Right cardiac atrium (tissue), 5 donors: ENCODE data around the gene GHRL. TPM values are rescaled to one million over a fixed set of nuclear protein-coding genes. Genes with fewer than 3 reads are reported as not detected.
"Not testable (repeated sequence)": the region's sequence is repeated elsewhere in the genome, so short reads cannot be mapped to it uniquely, and the experiment has no call there.

ENCODE experiments used
- ATAC-seq, 2 donors: fragments of 200-7000 bp; cut with Tn5 transposase; one replicate each; pipeline versions ENCODE4 v1.8.0 to v1.9.1; 2020; ENCODE audit warnings: moderate library complexity in 2 of 2, mild to moderate bottlenecking in 1 of 2
- DNase-seq, 3 donors: peaks; one replicate each; pipeline ENCODE4 v3.0.0-alpha.2; 2020
- H3K27ac ChIP-seq: one replicate; pipeline ENCODE4 v1.5.1; 2013; ENCODE audit warnings: mild to moderate bottlenecking, low read length, control low read depth, moderate library complexity
- H3K27me3 ChIP-seq: one replicate; pipeline ENCODE4 v1.6.1; 2013; ENCODE audit not compliant: control insufficient read depth, insufficient read depth
- H3K4me1 ChIP-seq: one replicate; pipeline ENCODE4 v1.6.1; 2013; ENCODE audit warnings: low read length; ENCODE audit not compliant: control insufficient read depth, insufficient read depth
- H3K4me3 ChIP-seq: one replicate; pipeline ENCODE4 v1.5.1; 2013; ENCODE audit warnings: low read length, control low read depth
- H3K9me3 ChIP-seq: one replicate; pipeline ENCODE4 v1.6.1; 2013; ENCODE audit warnings: low read length; ENCODE audit not compliant: control insufficient read depth
- WGBS: extraction: QIAGEN DNeasy Blood & Tissue Kit; methylation state at CpG from one replicate; pipeline ENCODE4 v1.1.7; 2013; 5-methylcytosine and 5-hydroxymethylcytosine counted together
- intact Hi-C, 4 donors: fragments of 100-400 bp; cut with DNase I; formaldehyde crosslinking; loops; one replicate each; pipeline versions ENCODE4 v1.11.0 to v1.14.0; 2022 to 2023
- polyA plus RNA-seq: library from polyadenylated mRNA; stranded (reverse); fragments of 200-250 nt; gene quantifications from one replicate; pipeline ENCODE4 v1.2.3, GENCODE V29; 2013
- total RNA-seq, 4 donors: library from RNA; stranded (reverse); fragmentation: NEBNext Ultra II Directional; extraction: Animal tissue kit (Norgen Biotek cat#: 25700); gene quantifications; one replicate each; pipeline ENCODE4 v1.2.1, GENCODE V29; 2021
- donor health status: healthy with polysubstance abuse.
- donor health status: DM: no; HTN: yes; CAD: no.
- donor health status: DM: no; HTN: no; CAD: no.
- donor health status: DM: no; HTN: yes; CAD: no; lungs with severe emphysema.
- donor health status: DM: yes; HTN: yes; CAD: no.

Gene GHRL
- total and polyA plus RNA-seq, 5 donors: 0.25 TPM; not detected in 4

DNA sequence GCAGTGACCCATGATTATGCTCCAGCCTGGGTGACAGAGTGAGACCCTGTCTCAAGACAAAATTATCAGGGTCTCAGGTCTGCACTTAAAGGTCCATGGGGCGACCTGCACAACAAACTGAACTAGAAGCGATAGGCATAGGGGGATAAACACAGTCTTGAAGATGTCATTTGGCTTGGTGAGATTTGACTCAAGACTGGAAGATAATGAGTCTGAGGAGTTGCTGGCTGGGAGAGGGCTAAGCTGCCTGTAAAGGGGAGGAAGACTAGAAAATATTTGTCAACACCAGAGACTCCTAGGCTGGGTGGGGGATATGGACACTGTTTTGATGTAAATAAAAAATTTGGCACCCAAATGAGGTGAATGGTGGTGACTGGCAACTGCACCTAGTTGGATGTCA lies 19.8 kb downstream of the GHRL start:
- H3K27me3 ChIP-seq: no peaks in the 10 kb centered on the region
- DNase-seq (no peak), ATAC-seq (no peak)
- no peaks in the 10 kb centered on the region for H3K4me1 ChIP-seq
- H3K4me3 ChIP-seq: no peak overlapping the region
- H3K27ac ChIP-seq: no peak overlapping the region
- intact Hi-C loops: no loop called here
- 93% methylated on average over 2 of the region's 2 CpGs for WGBS
- no peaks in the 10 kb centered on the region for H3K9me3 ChIP-seq

DNA sequence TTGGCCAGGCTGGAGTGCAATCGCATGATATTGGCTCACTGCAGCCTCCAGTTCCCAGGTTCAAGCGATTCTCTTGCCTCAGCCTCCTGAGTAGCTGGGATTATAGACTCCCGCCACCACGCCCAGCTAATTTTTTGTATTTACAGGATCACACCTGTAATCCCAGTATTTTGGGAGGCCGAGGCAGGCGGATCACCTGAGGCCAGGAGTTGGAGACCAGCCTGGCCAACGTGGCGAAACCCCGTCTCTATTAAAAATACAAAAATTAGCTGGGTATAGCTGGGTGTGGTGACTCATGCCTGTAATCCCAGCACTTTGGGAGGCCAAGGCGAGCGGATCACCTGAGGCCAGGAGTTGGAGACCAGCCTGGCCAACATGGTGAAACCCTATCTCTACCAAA lies 20.3 kb downstream of the GHRL start:
- DNase-seq, intact Hi-C loops, ATAC-seq, H3K4me3 ChIP-seq, H3K27ac ChIP-seq, H3K4me1 ChIP-seq, H3K27me3 ChIP-seq, H3K9me3 ChIP-seq: not testable (repeated sequence)
- WGBS: 98% methylated on average over 11 of the region's 11 CpGs

DNA sequence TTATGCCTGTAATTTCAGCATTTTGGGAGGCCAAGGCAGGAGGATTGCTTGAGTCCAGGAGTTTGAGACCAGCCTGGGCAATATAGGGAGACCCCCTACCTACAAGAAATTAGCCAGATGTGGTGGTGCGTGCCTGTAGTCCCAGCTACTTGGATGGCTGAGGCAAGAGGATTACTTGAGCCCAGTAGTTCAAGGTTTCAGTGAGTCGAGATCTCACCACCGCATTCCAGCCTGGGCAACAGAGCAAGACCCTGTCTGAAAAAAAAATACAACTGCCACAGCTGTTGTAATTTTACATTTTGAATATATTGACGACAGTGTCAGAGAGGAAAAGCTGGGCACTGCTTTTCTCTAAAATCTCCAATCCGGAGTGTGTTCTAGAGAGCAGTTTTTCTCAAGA lies 23.3 kb downstream of the GHRL start:
- Histone ChIP-seq H3K9me3 (no peaks in the 10 kb centered on the region), H3K4me3 (no peak overlapping the region), H3K27me3 (no peaks in the 10 kb centered on the region), H3K4me1 (peaks cover 2% of the 10 kb centered on the region), H3K27ac (no peak overlapping the region)
- WGBS: 97% methylated on average over 5 of the region's 5 CpGs
- DNase-seq (no peak), ATAC-seq (no peak)
- intact Hi-C loops: no loop called here

DNA sequence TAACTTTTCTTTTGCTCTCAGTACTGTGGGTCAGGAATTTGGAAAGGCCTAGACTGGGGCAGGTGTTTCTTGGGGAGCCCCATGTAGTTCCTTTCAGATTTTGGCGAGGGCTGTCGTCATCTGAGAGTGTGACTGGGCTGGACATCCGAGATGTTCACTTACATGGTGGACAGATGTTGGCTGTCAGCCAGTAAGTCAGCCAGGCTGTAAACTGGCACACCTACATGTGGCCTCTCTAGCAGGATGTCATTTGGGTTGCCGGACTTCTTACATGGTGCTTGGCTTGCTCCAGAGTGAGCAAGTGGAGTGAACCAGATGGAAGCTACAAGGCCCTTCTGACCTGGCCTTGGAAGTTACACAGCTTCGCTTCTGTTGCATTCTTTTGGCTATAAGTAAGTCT lies 23.8 kb downstream of the GHRL start:
- DNase-seq: no peak
- ATAC-seq: no peak

DNA sequence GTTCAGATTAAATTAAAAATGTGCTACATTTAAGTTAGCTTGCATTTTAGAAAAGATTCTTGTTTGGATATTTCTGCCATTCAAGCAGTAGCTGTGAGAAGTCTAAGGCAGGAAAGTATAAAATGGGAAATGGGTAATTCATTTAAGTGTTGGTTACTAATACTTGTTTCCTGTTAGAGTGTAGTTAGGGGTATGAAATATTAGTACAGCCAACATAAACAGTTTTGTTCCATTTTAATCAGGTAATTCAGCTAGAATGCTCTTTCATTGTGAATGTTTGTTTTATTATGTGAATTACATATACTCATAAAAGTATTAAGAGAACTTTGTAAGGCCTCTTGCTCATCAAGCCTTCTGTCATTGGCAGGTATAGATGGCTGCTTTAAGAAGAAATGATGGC lies 24.6 kb downstream of the GHRL start:
- no peak overlapping the region for H3K4me3 ChIP-seq
- no peak overlapping the region for H3K27ac ChIP-seq
- H3K9me3 ChIP-seq: no peaks in the 10 kb centered on the region
- no peak for DNase-seq
- H3K4me1 ChIP-seq: peaks cover 5% of the 10 kb centered on the region
- H3K27me3 ChIP-seq: no peaks in the 10 kb centered on the region
- intact Hi-C loops: no loop called here
- no peak for ATAC-seq

More for the DNA sequence above, 23.8 kb downstream of the GHRL start:
- no peak overlapping the region for H3K4me3 ChIP-seq
- H3K27me3 ChIP-seq: no peaks in the 10 kb centered on the region
- H3K9me3 ChIP-seq: no peaks in the 10 kb centered on the region
- intact Hi-C loops: no loop called here
- WGBS: 77% methylated on average over 5 of the region's 5 CpGs
- H3K27ac ChIP-seq: no peak overlapping the region
- peaks cover 2% of the 10 kb centered on the region for H3K4me1 ChIP-seq

DNA sequence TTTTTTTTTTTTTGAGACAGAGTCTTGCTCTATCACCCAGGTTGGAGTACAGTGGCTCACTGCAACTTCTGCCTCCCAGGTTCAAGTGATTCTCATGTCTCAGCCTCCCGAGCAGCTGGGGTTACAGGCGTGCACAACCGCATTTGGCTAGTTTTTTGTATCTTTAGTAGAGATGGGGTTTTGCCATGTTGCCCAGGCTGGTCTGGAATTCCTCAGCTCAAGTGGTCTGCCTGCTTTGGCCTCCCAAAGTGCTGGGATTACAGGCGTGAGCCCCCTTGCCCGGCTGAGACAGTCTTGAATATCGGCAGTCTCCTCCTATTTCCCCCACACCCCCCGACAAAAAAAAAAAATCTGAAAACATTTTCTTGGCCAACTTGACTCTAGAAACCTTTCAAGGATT lies 25.8 kb downstream of the GHRL start:
- H3K9me3 ChIP-seq, H3K4me3 ChIP-seq, H3K27me3 ChIP-seq, H3K27ac ChIP-seq, intact Hi-C loops, ATAC-seq, H3K4me1 ChIP-seq, DNase-seq: not testable (repeated sequence)
- WGBS: 77% methylated on average over 7 of the region's 7 CpGs

DNA sequence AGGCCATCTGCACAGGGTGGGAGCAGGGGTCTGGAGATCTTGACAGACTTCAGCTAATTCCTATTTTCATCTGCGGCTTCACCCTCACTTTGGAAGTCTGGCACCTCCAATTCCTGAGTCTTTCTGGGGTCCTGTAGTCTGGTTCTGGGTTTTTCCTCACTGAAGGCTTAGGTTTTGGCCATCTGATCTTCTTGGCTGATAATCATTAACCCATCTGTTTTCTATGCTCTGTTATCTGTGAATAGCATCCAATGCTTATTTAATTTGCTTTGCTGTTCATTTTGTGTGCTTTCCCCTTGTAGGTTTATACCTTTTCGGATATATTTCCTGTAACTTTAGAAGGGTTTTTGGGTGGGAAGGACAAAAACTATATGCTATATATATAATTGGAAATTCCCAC lies 26.9 kb downstream of the GHRL start:
- intact Hi-C loops: no loop called here
- no peak overlapping the region for H3K27ac ChIP-seq
- peaks cover 5% of the 10 kb centered on the region for H3K4me1 ChIP-seq
- ATAC-seq (no peak), DNase-seq (no peak)
- no peaks in the 10 kb centered on the region for H3K9me3 ChIP-seq
- WGBS: 97% methylated on average over 2 of the region's 2 CpGs
- H3K27me3 ChIP-seq: no peaks in the 10 kb centered on the region
- no peak overlapping the region for H3K4me3 ChIP-seq

DNA sequence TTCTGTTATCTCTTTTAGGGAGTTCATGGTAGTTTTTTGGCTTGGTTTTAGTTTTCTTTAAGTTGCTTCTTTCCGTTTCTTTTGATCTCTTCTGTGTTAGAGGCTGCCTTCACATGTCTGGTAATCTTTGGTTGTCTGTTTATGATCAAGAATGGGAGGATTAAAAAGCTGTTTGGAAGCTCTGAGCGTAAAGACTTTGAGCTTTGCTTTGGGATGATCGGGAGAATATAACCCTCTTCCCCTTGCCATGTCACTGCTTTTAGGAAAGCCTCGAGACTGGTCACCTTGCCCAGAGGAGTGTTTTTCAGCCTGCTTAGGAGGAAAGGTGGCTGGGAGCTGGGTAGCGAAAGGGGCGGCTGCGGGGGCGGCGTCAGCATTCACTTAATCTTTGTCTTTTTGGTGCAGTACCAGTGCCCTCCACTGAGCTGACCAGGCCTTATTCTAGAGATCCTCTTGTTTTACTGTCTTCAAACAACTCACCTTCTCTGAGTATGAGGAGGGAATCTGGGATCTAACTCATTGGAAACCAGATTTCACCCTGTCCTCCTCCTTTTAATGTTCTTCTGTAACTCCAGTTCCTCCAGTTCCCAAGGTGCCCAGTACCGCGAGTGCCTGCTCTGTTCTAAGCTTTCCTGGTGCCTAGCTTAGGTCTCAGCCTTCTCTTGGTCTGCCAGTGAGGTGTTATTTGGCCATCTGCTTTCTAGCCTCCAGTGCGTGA lies 28.9 kb downstream of the GHRL start:
- intact Hi-C loops: no loop called here
- H3K4me3 ChIP-seq: no peak overlapping the region
- H3K9me3 ChIP-seq: no peaks in the 10 kb centered on the region
- 56% methylated on average over 12 of the region's 12 CpGs for WGBS
- peak; percentile 69 to 86 for ATAC-seq
- no peak overlapping the region for H3K27ac ChIP-seq
- no peaks in the 10 kb centered on the region for H3K27me3 ChIP-seq
- peaks cover 5% of the 10 kb centered on the region for H3K4me1 ChIP-seq
- DNase-seq: peak in 1 of 3 donors; percentile 62

DNA sequence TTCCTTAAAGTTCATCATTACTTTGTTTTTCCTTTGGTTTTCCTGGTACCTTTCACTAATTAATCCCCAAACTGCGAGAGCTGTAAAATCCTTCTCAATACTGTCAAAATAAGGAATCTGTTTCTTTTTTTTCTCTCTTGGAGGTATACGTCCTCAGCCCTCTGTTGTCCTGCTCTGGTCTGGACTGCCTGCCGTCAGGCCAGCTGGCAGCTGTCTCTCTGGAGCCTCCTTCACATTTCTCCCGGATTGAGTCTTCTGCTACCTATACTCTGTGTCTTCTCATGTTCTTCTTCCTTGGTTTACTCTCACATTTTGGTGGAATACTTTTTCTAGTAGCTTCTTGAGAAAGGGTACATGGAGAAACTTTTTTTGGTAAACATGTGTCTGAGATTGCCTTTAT lies 30.7 kb downstream of the GHRL start:
- intact Hi-C loops: no loop called here
- H3K4me1 ChIP-seq: peaks cover 4% of the 10 kb centered on the region
- WGBS: 65% methylated on average over 4 of the region's 4 CpGs
- H3K4me3 ChIP-seq: no peak overlapping the region
- ATAC-seq: no peak
- H3K9me3 ChIP-seq: no peaks in the 10 kb centered on the region
- no peak for DNase-seq
- H3K27me3 ChIP-seq: no peaks in the 10 kb centered on the region
- no peak overlapping the region for H3K27ac ChIP-seq

DNA sequence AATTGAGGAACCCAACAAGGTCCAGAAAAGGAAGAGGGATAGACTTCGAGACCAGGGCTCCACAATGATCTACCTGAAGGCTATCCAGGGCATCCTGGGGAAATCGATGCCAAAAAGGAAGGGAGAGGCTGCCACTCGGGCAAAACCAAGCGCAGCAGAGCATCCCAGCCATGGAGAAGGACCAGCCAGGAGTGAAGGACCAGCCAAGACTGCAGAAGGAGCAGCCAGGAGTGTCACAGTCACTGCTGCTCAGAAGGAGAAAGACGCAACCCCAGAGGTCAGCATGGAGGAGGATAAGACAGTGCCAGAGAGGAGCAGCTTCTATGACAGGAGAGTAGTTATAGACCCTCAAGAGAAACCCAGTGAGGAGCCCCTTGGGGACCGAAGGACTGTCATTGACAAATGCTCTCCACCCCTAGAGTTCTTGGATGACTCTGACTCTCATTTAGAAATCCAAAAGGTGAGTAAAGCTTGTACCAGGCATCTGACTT lies 32.5 kb downstream of the GHRL start:
- 89% methylated on average over 6 of the region's 6 CpGs for WGBS
- H3K4me1 ChIP-seq: peaks cover 6% of the 10 kb centered on the region
- intact Hi-C loops: no loop called here
- H3K27me3 ChIP-seq: no peaks in the 10 kb centered on the region
- H3K9me3 ChIP-seq: no peaks in the 10 kb centered on the region
- ATAC-seq (no peak), DNase-seq (no peak)
- H3K4me3 ChIP-seq: no peak overlapping the region
- no peak overlapping the region for H3K27ac ChIP-seq

DNA sequence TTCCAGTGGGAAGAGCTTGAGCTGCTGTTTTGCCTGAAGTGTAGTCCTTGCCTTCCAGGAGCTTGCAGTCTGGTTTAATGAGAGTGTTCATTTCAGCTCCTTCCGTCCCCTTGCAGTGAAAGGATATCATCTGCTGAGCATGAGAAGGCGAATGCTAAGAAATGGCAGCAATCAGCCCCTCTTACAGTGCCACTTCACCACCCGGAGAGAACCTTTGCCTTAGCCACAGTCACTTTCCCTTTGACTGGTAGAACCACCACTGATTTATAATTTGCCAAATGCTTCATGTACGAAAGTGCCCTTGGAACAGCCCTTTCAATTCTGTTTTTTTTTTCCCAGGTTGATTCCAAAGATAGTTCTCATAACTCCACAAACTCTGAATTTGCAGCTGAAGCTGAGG lies 32.9 kb downstream of the GHRL start:
- H3K9me3 ChIP-seq: no peaks in the 10 kb centered on the region
- no peak overlapping the region for H3K27ac ChIP-seq
- no peaks in the 10 kb centered on the region for H3K27me3 ChIP-seq
- ATAC-seq: no peak
- peaks cover 6% of the 10 kb centered on the region for H3K4me1 ChIP-seq
- DNase-seq: no peak
- no peak overlapping the region for H3K4me3 ChIP-seq
- 90% methylated on average over 4 of the region's 4 CpGs for WGBS
- intact Hi-C loops: no loop called here

DNA sequence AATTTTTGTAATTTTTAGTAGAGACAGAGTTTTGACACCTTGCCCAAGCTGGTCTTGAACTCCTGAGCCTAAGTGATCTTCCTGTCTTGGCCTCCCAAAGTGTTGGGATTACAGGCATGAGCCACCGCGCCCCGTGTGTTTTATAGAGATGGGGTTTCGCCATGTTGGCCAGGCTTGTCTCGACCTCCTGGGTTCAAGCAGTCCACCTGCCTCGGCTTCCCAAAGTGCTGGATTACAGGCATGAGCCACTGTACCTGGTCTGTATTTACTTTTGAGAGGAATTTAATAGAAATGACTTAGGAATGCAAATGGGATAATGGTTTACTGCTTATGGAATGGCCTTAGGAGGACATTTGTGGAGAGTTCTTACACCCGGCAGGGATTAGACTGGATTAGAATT lies 33.7 kb downstream of the GHRL start:
- ATAC-seq: no peak

More for the DNA sequence above, 33.7 kb downstream of the GHRL start:
- H3K9me3 ChIP-seq: no peaks in the 10 kb centered on the region
- H3K4me1 ChIP-seq: peaks cover 6% of the 10 kb centered on the region
- no peak overlapping the region for H3K4me3 ChIP-seq
- no peaks in the 10 kb centered on the region for H3K27me3 ChIP-seq
- intact Hi-C loops: no loop called here
- WGBS: 97% methylated on average over 7 of the region's 7 CpGs
- H3K27ac ChIP-seq: no peak overlapping the region
- no peak for DNase-seq
